ENCODE measurements around the gene MYOD1. TPM values are rescaled to one million over a fixed set of nuclear protein-coding genes. Genes with fewer than 3 reads are reported as not detected.

Gene MYOD1
- polyA plus RNA-seq, 3 donors = not detected

DNA sequence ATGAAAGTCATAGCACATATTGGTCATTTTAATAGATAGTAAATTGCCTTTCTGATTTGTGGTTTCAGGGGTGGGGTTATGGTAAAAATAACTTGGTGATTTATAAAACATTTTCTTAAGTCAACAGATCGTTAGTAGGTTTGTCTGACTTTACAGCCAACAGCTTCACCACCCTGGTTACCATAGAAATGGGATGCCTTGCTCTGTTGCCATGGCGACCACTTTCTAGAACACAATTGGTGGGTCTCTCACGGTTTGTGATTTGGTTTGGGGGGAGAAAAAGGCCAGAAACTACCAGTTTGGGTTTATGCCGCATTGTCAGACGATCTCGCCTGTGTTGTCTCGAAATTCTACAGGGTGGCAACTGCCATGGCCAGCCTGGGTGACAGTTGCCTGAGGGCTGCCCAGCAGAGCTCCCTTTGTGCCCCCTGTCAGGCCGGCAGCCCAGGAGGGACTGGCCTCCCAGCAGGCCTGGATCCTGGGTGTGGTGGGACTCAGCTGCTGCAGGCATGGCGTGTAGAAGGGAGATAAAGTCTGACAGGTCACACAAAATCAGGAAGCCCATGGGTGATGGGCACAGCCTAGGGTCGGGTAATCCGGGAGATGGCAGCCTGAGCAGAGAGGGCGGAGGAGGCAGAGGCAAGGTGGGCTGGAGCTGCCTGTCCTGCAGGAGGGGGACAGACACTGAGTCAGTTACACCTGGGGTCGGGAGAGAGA lies 46.1 kb downstream of the MYOD1 start:
- no peak for DNase-seq (ENCODE audit: extremely low read depth in 1 of 11, low read depth in 9 of 11, low spot score in 4 of 11)

DNA sequence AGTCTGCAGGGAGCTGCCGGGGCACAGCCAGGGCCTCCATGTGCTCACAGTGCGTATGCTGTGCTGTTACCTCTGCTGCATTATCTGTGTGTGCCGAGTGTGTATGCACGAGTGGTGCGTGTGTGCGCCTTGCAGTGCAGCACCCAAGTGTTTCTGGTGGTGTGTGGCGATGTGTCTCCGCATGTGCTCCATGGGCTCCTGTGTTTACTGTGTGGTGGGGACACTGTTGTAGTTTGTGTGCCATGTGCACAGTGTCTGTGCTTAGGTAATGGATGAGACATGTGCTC lies 46.6 kb downstream of the MYOD1 start:
- DNase-seq (ENCODE audit: extremely low read depth in 1 of 11, low read depth in 9 of 11, low spot score in 4 of 11) = no peak

DNA sequence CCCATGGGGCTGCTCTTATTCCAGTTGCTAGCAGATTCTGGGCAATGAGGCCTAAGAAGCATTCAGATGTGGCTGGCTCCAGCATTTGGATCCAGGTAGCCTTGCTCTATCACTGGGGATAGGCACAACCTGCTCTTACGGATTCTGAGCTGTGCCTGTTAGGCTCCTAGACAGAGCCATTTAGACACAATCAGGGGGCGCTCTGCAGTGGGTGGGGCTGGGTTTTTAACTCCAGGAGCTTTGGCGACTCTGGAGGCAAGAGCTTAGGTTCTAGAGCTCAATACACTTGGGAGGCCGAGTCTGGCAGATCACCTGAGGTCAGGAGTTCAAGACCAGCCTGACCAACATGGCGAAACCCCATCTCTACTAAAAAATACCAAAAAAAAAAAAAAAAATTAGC lies 47.2 kb downstream of the MYOD1 start:
- DNase-seq (ENCODE audit: extremely low read depth in 1 of 11, low read depth in 9 of 11, low spot score in 4 of 11) = no peak

DNA sequence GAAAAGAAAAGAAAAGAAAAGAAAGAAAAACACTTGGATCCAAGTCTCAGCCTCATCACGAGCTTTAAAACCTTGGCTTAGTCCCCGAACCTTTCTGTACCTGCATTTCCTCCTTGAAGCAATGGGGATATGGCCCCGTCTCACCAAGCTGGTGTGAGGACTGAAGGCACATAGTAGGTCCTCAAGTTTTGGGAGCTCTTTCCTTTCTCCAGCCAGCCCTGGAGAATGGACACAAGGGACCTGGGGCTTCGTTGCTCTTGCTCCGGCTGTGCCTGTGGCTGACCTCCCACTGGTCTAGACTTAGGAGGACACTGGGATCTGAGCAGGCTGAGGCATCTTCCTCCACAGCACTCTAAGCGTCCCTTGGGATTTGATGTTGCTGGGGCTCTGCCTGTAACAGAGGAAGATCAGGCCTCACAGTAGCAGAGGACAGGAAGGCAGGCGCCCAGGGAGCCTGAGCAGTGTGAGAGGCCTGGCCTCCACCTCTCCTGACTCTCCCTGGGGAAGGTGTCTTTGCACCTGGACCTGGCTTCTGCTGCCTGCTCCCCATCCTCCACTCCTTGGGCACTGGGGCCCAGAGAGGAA lies 48.0 kb downstream of the MYOD1 start:
- DNase-seq (ENCODE audit: extremely low read depth in 1 of 11, low read depth in 9 of 11, low spot score in 4 of 11) = no peak

DNA sequence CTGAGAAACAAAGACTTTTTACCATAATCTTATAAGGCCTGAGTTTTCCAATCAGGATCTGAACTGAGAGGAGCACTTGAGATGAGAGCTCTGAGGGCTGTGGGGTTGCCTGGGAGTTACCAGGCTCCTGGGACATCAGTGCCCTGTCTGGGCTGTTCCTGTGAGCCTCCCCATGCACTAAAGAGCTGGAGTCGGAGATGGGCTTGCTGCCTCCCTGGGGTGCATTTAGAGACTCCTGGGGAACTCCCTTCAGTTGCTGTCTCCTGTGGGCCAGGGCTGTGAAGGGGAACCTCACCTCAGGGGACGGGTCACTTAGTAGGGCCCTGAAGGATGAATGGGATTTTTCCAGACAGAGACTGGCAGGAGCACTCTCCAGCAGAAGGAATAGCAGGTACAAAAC lies 48.5 kb downstream of the MYOD1 start:
- DNase-seq (ENCODE audit: extremely low read depth in 1 of 11, low read depth in 9 of 11, low spot score in 4 of 11) = no peak

DNA sequence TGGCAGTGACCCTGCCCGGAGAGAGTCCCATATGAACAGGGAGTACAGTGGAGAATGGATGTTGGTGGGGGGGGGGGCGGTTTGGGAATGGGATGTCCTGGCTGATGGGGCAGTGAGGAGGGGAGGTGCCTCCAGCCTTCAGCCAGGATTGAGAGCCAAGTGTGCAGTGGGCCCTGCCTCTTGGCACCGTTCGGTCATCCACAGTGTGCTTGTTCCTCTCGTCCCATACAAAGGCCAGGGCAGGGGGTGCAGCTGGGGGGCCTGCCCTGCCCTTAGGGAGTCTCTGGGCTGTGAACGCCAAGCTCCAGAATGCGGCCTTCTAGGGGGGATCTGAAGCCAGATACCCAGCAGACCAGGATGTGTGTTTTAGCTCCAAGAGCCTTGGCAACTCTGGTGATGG lies 49.2 kb downstream of the MYOD1 start:
- DNase-seq (ENCODE audit: extremely low read depth in 1 of 11, low read depth in 9 of 11, low spot score in 4 of 11) = no peak

DNA sequence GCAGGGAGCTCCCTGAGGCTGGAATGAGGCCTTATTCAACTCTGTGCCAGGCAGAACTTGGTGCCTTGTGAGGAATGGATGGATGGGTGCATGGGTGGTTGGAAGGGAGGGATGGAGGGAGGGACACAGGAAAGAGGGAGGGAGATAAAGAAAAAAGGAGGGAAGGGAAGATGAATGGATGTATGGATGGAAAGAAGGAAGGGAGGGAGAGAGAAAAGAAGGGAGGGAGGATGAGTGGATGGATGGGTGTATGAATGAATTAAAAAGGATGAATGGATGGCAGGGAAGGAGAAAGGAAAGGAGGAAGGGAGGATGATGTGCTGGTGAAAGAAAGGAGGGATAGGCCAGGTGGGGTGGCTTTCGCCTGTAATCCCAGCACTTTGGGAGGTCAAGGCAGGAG lies 49.8 kb downstream of the MYOD1 start:
- no peak for DNase-seq (ENCODE audit: extremely low read depth in 1 of 11, low read depth in 9 of 11, low spot score in 4 of 11)

DNA sequence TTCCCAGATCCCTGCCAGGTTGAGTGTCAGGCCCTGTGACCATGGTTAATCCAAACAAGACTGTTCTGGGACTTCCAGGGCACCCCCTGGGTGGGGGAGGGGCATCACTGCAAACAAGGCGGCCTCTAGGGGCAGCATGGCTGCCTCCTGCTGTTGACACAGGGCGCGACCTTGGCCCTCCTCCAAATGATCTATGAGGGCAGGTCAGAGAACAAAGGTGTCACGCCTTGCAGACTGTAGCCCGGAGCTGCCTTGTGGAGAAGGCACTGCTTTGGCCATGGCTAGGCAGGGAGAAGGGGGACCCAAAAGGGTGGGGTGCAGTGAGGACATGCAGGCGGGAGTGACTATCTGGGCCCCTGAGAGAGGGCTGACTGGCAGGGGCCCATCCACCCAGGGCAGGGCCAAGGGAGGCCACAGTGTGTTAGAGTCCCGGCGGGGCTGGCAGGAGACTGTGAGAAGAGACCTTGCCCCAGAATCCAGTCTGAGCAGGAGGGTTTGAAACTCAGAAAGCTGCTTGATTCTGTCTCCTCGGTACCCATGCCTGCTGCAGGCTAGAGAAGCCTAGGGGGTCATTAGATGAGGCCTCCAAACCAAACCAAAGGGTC lies 50.8 kb downstream of the MYOD1 start:
- no peak for DNase-seq (ENCODE audit: extremely low read depth in 1 of 11, low read depth in 9 of 11, low spot score in 4 of 11)

DNA sequence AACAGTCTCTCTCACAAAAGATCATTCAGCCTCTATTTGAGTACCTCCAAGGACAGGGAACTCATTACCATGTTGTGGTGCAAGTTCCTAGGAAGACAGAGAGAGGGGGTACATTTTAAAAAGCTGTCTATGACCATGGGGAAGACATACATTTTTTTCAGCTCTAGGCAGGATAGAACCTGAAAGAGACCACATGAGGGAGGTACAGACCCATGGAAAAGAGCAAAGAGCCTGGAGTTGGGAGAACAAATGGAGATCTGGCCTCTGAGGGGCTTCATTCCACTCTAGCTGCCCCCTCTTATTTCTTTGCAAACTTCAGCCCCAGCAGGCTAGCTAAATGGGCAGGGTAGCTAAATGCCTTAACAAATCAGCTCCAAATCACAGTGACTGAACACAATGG lies 51.5 kb downstream of the MYOD1 start:
- DNase-seq (ENCODE audit: extremely low read depth in 1 of 11, low read depth in 9 of 11, low spot score in 4 of 11) = no peak

DNA sequence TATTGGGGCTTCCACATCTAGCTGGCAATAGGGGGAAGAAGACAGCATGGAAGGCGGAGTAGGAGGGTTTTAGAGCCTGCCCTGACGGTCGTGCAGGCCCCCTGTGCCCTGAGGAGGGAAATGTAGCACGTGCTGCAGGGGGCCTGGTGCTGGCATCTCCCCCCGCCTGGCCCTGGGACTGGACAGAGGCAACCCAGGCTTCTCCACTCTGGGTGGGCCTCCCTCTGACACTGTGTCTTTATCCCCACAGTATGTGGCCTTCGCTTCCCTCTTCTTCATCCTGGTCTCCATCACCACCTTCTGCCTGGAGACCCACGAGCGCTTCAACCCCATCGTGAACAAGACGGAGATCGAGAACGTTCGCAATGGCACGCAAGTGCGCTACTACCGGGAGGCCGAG lies 52.0 kb downstream of the MYOD1 start:
- DNase-seq (ENCODE audit: extremely low read depth in 1 of 11, low read depth in 9 of 11, low spot score in 4 of 11) = no peak

Other genes with a start within 250 kb of the MYOD1 start
- 1 to 10 TPM; 1.8 to 2.8 (median 2.7) TPM for gene ABCC8, start 242.7 kb upstream of the MYOD1 start, polyA plus RNA-seq (ENCODE audit: insufficient read length in 3 of 3)
- 10 to 100 TPM; 63.8 to 89.3 (median 78.9) TPM for gene USH1C, start 175.2 kb upstream of the MYOD1 start, polyA plus RNA-seq (ENCODE audit: insufficient read length in 3 of 3)
- under 1 TPM; 0.27 to 0.42 (median 0.36) TPM for gene OTOG, start 172.3 kb upstream of the MYOD1 start, polyA plus RNA-seq (ENCODE audit: insufficient read length in 3 of 3)
- 1 to 10 TPM; 1.0 to 1.4 (median 1.1) TPM for gene KCNC1, start 15.2 kb downstream of the MYOD1 start, polyA plus RNA-seq (ENCODE audit: insufficient read length in 3 of 3)

Measured in renal cortex interstitium (tissue), 11 donors.